HG03565 (cell line): ENCODE results near the gene G6PC1.
"Not testable (repeated sequence)": the region's sequence is repeated elsewhere in the genome, so short reads cannot be mapped to it uniquely, and the experiment has no call there.

Experiments used
- ATAC-seq: cut with Tn5 transposase; IDR thresholded peaks from one replicate; pipeline ENCODE4 v1.9.1; 2021; ENCODE audit warnings: mild to moderate bottlenecking, moderate library complexity; ENCODE audit not compliant: unreplicated experiment

G6PC1 gene

GRCh38 chr17:42899981-42900380 lies 618 bp upstream of the G6PC1 start:
- ATAC-seq = not testable (repeated sequence)

DNA sequence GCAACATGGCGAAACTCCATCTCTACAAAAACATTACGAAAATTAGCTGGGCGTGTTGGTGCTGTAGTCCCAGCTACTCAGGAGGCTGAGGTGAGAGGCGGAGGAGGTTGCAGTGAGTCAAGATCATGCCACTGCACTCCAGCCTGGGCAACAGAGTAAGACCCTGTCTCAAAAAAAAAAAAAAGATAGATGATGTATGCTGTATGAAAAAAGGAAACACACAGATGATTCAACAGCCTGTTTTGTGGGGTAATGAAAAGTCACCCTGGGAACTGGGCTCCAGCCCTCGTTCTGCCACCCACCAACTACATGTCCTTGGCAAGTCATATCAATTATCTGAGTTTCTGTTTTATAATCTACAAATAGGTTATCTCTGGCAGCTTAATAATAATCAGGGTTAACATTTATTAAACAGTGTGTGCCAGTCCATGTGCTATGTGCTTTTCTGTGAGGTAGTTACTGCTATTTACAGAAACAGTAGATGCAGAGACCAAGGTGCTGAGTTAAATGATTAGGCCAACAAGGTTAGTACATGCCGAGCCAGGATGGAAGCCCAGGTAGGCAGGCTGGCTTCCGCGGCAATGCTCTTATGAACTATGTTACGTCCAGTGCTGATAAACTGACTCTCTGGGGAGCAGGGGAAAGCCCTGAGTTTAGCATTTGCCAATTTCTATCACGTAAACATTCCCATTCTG lies 1.1 kb downstream of the G6PC1 start:
- no peak for ATAC-seq

DNA sequence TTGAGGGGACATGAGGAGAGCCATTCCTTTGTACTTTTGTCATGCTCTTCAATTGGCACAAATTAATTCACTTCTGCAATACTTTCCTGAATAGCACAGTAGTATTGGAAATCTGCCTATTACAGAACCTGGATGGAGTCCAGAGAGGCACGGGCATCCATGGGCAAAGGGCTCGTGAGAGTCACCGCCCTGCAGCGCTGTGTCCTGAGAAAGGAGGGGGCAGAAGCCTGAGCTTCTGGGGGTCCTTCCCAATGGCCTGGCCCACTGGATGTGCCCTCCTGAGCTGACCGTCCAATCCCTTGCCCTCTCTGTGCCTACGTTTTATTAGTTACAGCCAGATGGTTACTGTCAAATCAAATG lies 3.5 kb downstream of the G6PC1 start:
- no peak for ATAC-seq

- no peak for ATAC-seq
Measured at GRCh38 chr17:42906772-42907446, 6.3 kb downstream of the G6PC1 start.

- no peak for ATAC-seq
Measured at GRCh38 chr17:42908872-42909700, 8.5 kb downstream of the G6PC1 start.

- ATAC-seq = no peak
Measured at GRCh38 chr17:42913522-42913921, 12.9 kb downstream of the G6PC1 start.

DNA sequence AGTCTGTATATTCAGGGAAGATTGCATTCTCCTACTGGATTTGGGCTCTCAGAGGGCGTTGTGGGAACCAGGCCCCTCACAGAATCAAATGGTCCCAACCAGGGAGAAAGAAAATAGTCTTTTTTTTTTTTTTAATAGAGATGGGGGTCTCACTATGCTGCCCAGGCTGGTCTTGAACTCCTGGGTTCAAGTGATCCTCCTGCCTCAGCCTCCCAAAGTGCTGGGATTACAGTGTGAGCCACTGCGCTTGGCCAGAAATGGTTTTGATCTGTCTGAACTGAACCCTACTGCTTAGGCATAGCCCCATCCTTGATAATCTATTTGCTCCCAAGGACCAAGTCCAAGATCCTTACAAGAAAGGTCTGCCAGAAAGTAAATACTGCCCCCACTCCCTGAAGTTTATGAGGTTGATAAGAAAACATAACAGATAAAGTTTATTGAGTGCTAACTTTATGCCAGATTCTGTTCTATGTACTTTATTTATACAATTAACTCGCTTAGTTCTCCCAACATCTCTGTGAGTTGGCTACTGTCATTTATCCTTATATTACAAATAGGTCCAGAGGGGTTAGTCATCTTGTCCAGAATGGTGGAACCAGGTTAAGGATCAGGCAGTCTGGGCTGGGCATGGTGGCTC lies 13.5 kb downstream of the G6PC1 start:
- ATAC-seq = no peak

DNA sequence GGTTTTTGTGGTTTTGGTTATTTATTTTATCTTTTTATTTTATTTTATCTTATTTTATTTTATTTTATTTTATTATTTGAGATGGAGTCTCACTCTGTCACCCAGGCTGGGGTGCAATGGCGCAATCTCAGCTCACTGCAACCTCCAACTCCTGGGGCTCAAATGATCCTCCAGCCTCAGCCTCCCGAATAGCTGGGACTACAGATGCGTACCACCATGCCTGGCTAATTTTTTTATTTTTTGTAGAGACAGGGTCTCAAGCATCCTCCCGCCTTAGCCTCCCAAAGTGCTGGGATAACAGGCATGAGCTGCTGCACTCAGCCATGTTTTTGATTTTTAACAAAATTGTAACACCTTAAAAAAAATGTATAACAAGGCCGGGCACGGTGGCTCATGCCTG lies 14.7 kb downstream of the G6PC1 start:
- not testable (repeated sequence) for ATAC-seq

GRCh38 chr17:42916388-42917235 lies 16.0 kb downstream of the G6PC1 start:
- ATAC-seq = not testable (repeated sequence)

DNA sequence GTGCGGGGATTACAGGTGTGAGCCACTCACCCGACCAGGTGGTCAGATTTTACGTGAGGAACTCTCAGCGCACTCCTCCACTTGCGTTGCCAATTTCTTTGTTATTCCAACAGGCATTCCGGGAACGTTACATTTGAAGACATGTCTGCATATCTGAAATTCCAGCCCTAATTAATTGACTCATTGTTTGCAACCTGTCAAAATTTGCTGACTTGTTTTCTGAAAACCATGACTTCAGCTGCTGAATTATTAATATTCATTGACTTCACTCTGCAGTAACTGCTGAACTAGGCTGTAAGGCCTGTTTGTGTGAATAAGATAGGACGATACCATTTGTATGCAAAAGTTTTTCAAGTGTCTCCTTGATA lies 16.6 kb downstream of the G6PC1 start:
- ATAC-seq = no peak

GRCh38 chr17:42918902-42919521 lies 18.4 kb downstream of the G6PC1 start:
- ATAC-seq = no peak

DNA sequence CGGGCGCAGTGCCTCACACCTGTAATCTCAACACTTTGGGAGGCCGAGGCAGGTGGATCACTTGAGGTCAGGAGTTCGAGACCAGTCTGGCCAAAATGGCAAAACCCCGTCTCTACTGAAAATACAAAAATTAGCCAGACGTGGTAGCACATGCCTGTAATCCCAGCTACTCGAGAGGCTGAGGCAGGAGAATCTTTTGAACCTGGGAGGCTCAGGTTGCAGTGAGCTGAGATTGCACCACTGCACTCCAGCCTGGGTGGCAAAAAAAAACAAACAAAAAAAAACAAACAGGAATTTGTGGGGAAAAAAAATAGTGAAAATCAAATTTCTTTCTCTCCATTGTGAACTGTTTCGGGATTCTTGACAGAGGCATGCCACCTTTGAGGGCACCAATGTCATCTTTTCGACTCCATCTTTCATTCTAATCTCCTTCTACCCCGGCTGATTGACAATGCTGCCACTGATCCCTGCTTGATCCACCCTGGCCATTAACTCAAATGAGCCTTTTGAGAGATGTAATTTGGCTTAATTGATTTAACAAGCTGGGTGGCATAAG lies 19.0 kb downstream of the G6PC1 start:
- not testable (repeated sequence) for ATAC-seq

GRCh38 chr17:42920106-42920900 lies 19.7 kb downstream of the G6PC1 start:
- ATAC-seq = no peak

DNA sequence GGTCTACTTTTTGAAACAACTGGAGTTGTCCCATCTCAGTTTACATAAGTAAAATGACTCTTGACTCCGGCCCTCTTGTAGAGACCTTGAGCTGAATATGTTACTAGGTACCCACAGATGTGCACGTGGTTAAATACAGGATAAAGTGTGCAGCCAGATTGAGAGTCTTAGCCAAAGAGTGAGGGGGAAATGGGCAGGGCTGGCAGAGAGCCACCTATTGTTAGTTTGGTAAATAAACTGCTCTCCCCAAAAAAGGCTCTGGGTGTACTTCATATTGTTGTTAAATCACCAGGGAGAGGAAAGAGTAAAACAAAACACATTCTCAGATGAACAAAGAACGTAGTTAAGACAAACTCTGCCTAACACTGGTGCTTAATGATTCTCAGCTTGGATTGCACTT lies 20.3 kb downstream of the G6PC1 start:
- no peak for ATAC-seq

- no peak for ATAC-seq
Measured at GRCh38 chr17:42922294-42922693, 21.7 kb downstream of the G6PC1 start.

DNA sequence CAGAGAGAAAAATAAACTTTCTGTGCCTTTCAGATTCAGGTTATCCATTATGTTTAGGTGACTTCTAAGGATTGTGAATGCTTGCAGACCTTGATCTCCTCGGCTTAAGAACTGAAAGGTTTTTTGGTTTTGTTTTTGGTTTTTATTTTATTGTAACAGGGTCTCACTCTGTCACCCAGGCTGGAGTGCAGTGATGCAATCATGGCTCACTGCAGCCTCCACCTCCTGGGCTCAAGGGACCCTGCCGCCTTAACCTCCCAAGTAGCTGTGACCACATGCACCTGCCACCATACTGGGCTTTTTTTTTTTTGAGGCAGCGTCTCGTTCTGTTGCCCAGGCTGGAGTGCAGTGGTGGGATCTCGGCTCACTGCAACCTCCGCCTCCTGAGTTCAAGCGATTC lies 22.9 kb downstream of the G6PC1 start:
- ATAC-seq = not testable (repeated sequence)

GRCh38 chr17:42924891-42925290 lies 24.3 kb downstream of the G6PC1 start:
- no peak for ATAC-seq

DNA sequence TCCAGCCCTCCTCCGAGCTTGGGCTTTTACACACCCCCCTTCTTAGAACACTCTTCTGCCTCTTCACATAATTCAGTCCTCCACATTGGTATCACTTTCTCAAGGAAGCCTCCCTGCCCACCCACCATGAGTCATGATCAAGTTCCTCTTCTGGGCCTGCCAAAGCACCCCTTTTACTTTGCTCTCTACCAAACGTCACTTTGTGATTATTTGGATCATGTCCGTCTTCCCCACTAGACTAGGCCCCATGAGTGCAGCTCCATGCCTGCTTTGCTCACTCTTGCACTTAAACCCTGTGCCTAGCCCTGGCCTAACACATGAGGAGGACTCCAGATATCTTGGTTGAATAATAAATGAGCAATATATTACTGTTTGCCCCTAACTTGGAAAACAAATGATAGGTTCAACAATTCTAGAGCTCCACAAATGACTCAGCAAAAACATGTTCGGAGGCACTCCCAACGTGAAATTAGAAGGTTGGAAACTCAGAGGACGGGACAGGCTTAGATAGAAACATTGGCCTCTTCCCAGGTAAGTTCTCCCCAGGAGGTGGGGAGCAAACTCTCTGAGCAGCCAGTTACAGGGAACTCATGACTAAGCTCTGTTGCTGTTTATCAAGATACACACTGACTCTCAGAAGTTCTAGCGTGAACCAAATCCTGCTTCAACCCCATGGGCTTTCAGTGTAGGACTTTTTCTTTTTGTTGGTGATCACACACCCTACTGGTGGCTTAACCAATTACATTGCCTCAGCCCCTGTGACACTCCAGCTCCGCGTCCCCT lies 28.3 kb downstream of the G6PC1 start:
- ATAC-seq = no peak
